HG02610 (cell line): Measurements from ENCODE around the gene NCSTN.

Experiments used
- ATAC-seq: cut with Tn5 transposase; IDR thresholded peaks from one replicate; pipeline ENCODE4 v1.9.1; 2021; ENCODE audit warnings: mild to moderate bottlenecking, moderate library complexity; ENCODE audit not compliant: unreplicated experiment

Gene NCSTN

GRCh38 chr1:160402001-160402795, 59.0 kb downstream of the NCSTN start:
- no peak for ATAC-seq

DNA sequence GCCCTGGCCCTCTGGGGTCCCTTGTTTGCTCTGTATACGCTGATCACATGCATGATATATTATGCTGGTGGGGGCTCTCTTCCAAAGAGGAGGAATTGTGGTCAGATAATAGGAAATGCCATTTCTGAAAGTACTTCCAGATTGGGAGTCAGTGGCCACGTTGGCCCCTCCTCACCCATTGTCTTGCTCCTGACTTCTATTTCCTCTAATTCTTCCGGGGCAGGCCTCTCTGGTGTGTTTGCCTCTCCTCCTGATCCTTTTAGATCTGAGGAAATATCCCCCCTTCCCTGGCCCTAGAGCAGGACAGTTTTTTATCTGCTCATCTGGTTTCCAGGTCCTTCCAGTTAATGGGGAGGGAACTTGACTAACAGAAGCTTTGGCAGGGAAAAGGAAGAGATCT, 60.1 kb downstream of the NCSTN start:
- no peak for ATAC-seq

DNA sequence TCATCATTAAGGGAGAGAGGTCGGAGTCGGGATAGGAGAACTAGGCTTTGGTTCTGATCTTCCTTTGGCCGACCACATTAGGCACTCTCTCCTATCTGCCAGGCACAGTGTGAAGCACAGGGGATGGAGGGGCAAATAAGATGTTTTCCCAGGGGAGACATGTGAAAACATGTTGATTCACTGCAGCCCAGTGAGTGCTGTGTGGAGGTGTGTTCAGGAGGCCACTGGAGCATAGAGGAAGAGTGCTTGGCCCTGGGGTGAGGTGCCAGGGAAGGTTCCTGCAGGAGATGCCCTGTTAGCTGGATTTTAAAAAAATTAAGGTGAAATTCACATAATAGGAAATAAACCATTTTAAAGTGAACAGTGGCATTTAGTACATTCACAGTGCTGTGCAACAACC, 60.9 kb downstream of the NCSTN start:
- ATAC-seq: no peak

DNA sequence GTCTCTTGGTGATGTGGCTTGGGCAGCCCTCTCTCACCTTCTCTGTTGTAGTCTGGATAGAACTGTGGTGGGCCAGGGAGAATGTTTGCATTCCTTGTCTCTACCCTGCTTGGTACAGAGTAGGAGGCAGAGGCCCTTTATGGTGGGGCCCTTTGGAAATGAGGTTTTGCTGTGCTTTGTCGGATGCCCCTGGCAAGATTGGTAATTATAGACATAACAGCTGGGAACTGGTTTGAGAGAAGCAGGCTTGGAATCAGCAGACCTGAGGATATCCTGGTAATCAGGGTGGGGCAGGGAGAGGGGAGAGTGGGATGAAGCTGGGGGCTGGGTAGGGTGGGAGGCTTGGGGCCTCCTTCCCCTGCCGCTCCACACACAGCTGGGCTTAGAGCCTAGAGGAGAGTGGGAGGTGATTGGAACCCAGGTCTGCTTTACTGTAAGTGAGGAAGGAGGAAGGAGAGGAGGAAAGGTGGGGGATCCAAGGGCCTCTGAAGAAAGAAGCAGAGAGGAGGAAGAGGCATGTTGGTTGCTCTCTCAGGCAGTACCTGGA, 62.2 kb downstream of the NCSTN start:
- ATAC-seq: no peak

- no peak for ATAC-seq
Observed at GRCh38 chr1:160406131-160406968, 63.2 kb downstream of the NCSTN start.

GRCh38 chr1:160407839-160408801, 64.9 kb downstream of the NCSTN start:
- ATAC-seq: no peak
